Measurements from ENCODE around the gene CNKSR1.

Gene CNKSR1

DNA sequence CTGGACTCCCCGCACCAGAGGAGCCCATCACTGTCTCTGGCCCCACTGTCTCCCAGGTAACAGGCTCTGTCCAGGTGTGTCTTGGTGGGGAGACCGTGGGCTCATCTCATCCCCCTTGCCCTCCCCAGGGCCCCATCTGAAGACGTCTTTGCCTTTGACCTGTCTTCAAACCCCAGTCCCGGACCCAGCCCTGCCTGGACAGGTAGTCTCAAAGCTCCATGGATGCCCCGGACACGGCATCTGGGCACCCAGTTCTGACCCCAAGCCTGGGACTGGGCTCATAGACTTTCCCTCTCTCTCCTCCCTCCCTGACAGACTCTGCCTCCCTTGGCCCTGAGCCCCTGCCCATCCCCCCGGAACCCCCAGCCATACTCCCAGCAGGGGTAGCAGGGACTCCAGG lies 6.8 kb downstream of the CNKSR1 start:
- peaks cover 0 to 4% of the 10 kb centered on the region in 2 donors for H3K36me3 ChIP-seq (replicated peaks in 1 of 2; ENCODE audit: control insufficient read depth in 2 of 2, insufficient read depth in 2 of 2, low read length in 2 of 2)
- peak overlapping the region; percentile 38 for H3K18ac ChIP-seq (ENCODE audit: low read length)
- no peak overlapping the region for H2BK120ac ChIP-seq (ENCODE audit: low read depth, low read length)
- H3K4ac ChIP-seq (ENCODE audit: low read length) = no peak overlapping the region
- no peak overlapping the region for H3K4me2 ChIP-seq (ENCODE audit: insufficient read depth, low read length, poor library complexity, severe bottlenecking)
- H2AFZ ChIP-seq (ENCODE audit: low read length) = no peak overlapping the region
- H2AK5ac ChIP-seq (ENCODE audit: low read depth, low read length) = no peak overlapping the region
- no peak overlapping the region for H2BK12ac ChIP-seq (ENCODE audit: low read length)
- no peak overlapping the region for H3K27ac ChIP-seq (replicated peaks; ENCODE audit: low read length)
- H3K27me3 ChIP-seq (ENCODE audit: control insufficient read depth in 3 of 3, insufficient read depth in 3 of 3, low read depth in 1 of 3, low read length in 3 of 3) = no peaks in the 10 kb centered on the region
- no peak overlapping the region for H2BK5ac ChIP-seq (ENCODE audit: low read length)
- H3K9me3 ChIP-seq (replicated peaks in 1 of 2; ENCODE audit: control insufficient read depth in 2 of 2, insufficient read depth in 1 of 2, low read depth in 1 of 2, low read length in 2 of 2) = no peaks in the 10 kb centered on the region
- no CpG with 5 or more reads among the region's 7 CpGs for WGBS, 2 donors (ENCODE audit: extremely low coverage in 2 of 2, insufficient read length in 2 of 2, insufficient replicate concordance in 1 of 2)
- no peak overlapping the region for H3K14ac ChIP-seq (ENCODE audit: low read length)
- no peak overlapping the region for H3K23ac ChIP-seq (ENCODE audit: low read depth, low read length, poor library complexity)
- H3K9ac ChIP-seq (ENCODE audit: low read depth, low read length, poor library complexity) = no peak overlapping the region
- no peak overlapping the region for H4K91ac ChIP-seq (ENCODE audit: low read depth, low read length, poor library complexity)
- H2BK15ac ChIP-seq (ENCODE audit: low read length) = no peak overlapping the region
- no peaks in the 10 kb centered on the region for H3K79me1 ChIP-seq (ENCODE audit: low read depth, low read length)
- H4K8ac ChIP-seq (ENCODE audit: low read depth, low read length) = no peak overlapping the region
- H3K4me3 ChIP-seq (ENCODE audit: low read length in 2 of 2) = no peak overlapping the region
- DNase-seq (ENCODE audit: low spot score) = no peak
- no peaks in the 10 kb centered on the region for H3K4me1 ChIP-seq (ENCODE audit: control insufficient read depth in 2 of 2, insufficient read depth in 1 of 2, low read depth in 1 of 2, low read length in 2 of 2)

DNA sequence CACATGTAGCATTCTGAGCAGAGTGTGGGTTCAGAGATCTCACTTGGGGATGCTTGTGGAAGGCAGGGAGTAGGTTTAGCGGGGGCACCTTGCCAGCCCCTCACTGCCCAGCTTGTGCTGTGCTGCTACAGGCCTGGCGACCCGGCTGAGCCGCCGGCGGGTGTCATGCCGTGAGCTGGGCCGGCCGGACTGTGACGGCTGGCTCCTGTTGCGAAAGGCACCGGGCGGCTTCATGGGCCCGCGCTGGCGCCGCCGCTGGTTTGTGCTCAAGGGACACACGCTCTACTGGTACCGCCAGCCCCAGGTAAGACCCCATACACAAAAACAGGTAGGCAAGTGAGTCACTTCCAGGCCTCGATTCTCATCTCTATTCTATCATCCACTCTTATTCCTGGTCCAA lies 7.6 kb downstream of the CNKSR1 start:
- no peak overlapping the region for H2BK5ac ChIP-seq (ENCODE audit: low read length)
- no peaks in the 10 kb centered on the region for H3K9me3 ChIP-seq (replicated peaks in 1 of 2; ENCODE audit: control insufficient read depth in 2 of 2, insufficient read depth in 1 of 2, low read depth in 1 of 2, low read length in 2 of 2)
- H3K4me3 ChIP-seq (ENCODE audit: low read length in 2 of 2) = no peak overlapping the region
- no peak overlapping the region for H2AFZ ChIP-seq (ENCODE audit: low read length)
- H2BK15ac ChIP-seq (ENCODE audit: low read length) = no peak overlapping the region
- no peaks in the 10 kb centered on the region for H3K4me1 ChIP-seq (ENCODE audit: control insufficient read depth in 2 of 2, insufficient read depth in 1 of 2, low read depth in 1 of 2, low read length in 2 of 2)
- no peak for DNase-seq (ENCODE audit: low spot score)
- H3K36me3 ChIP-seq (replicated peaks in 1 of 2; ENCODE audit: control insufficient read depth in 2 of 2, insufficient read depth in 2 of 2, low read length in 2 of 2) = peaks cover 0 to 7% of the 10 kb centered on the region in 2 donors
- H3K18ac ChIP-seq (ENCODE audit: low read length) = no peak overlapping the region
- peak overlapping the region; percentile 55 for H3K23ac ChIP-seq (ENCODE audit: low read depth, low read length, poor library complexity)
- no peaks in the 10 kb centered on the region for H3K79me1 ChIP-seq (ENCODE audit: low read depth, low read length)
- H3K4ac ChIP-seq (ENCODE audit: low read length) = no peak overlapping the region
- no peak overlapping the region for H3K14ac ChIP-seq (ENCODE audit: low read length)
- no peaks in the 10 kb centered on the region for H3K27me3 ChIP-seq (ENCODE audit: control insufficient read depth in 3 of 3, insufficient read depth in 3 of 3, low read depth in 1 of 3, low read length in 3 of 3)
- no peak overlapping the region for H4K91ac ChIP-seq (ENCODE audit: low read depth, low read length, poor library complexity)
- H3K4me2 ChIP-seq (ENCODE audit: insufficient read depth, low read length, poor library complexity, severe bottlenecking) = no peak overlapping the region
- no peak overlapping the region for H2BK120ac ChIP-seq (ENCODE audit: low read depth, low read length)
- H3K9ac ChIP-seq (ENCODE audit: low read depth, low read length, poor library complexity) = no peak overlapping the region
- H4K8ac ChIP-seq (ENCODE audit: low read depth, low read length) = no peak overlapping the region
- no peak overlapping the region for H2AK5ac ChIP-seq (ENCODE audit: low read depth, low read length)
- no peak overlapping the region for H3K27ac ChIP-seq (replicated peaks; ENCODE audit: low read length)
- no peak overlapping the region for H2BK12ac ChIP-seq (ENCODE audit: low read length)
- no CpG with 5 or more reads among the region's 21 CpGs for WGBS, 2 donors (ENCODE audit: extremely low coverage in 2 of 2, insufficient read length in 2 of 2, insufficient replicate concordance in 1 of 2)

DNA sequence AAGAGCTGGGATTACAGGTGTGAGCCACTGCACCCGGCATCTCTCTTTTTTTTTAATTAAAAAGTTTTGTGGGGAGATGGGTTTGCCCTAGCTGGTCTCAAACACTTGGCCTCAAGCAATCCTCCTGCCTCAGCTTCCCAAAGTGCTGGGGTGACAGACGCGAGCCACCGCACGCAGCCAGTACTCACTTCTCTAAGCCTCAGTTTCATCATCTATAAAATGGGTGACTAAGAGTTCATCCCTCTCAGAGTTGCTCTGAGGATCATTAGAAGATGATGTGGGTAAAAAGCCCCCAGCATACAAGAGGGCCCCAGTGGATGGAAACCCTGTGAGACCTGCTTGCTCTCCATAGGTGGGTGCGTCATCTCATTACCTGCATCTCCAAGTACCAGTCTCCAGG lies 10.6 kb downstream of the CNKSR1 start:
- Histone ChIP-seq H2AK5ac (ENCODE audit: low read depth, low read length) (no peak overlapping the region), H3K4me2 (ENCODE audit: insufficient read depth, low read length, poor library complexity, severe bottlenecking) (no peak overlapping the region), H3K9ac (ENCODE audit: low read depth, low read length, poor library complexity) (no peak overlapping the region), H2AFZ (ENCODE audit: low read length) (no peak overlapping the region), H3K27ac (replicated peaks; ENCODE audit: low read length) (no peak overlapping the region), H2BK5ac (ENCODE audit: low read length) (no peak overlapping the region), H3K4me1 (ENCODE audit: control insufficient read depth in 2 of 2, insufficient read depth in 1 of 2, low read depth in 1 of 2, low read length in 2 of 2) (peaks cover 5 to 13% of the 10 kb centered on the region in 2 donors), H4K91ac (ENCODE audit: low read depth, low read length, poor library complexity) (no peak overlapping the region), H3K4me3 (ENCODE audit: low read length in 2 of 2) (no peak overlapping the region), H4K8ac (ENCODE audit: low read depth, low read length) (no peak overlapping the region), H3K4ac (ENCODE audit: low read length) (no peak overlapping the region), H2BK15ac (ENCODE audit: low read length) (no peak overlapping the region), H2BK12ac (ENCODE audit: low read length) (no peak overlapping the region), H3K23ac (ENCODE audit: low read depth, low read length, poor library complexity) (no peak overlapping the region), H3K9me3 (replicated peaks in 1 of 2; ENCODE audit: control insufficient read depth in 2 of 2, insufficient read depth in 1 of 2, low read depth in 1 of 2, low read length in 2 of 2) (no peaks in the 10 kb centered on the region), H3K27me3 (ENCODE audit: control insufficient read depth in 3 of 3, insufficient read depth in 3 of 3, low read depth in 1 of 3, low read length in 3 of 3) (no peaks in the 10 kb centered on the region), H2BK120ac (ENCODE audit: low read depth, low read length) (peak overlapping the region; percentile 31), H3K79me1 (ENCODE audit: low read depth, low read length) (no peaks in the 10 kb centered on the region), H3K18ac (ENCODE audit: low read length) (no peak overlapping the region), H3K14ac (ENCODE audit: low read length) (no peak overlapping the region), H3K36me3 (replicated peaks in 1 of 2; ENCODE audit: control insufficient read depth in 2 of 2, insufficient read depth in 2 of 2, low read length in 2 of 2) (peaks cover 0 to 7% of the 10 kb centered on the region in 2 donors)
- whole genome bisulfite sequencing, 2 donors (ENCODE audit: extremely low coverage in 2 of 2, insufficient read length in 2 of 2, insufficient replicate concordance in 1 of 2) = no CpG with 5 or more reads among the region's 6 CpGs
- DNase-seq (ENCODE audit: low spot score) = no peak

DNA sequence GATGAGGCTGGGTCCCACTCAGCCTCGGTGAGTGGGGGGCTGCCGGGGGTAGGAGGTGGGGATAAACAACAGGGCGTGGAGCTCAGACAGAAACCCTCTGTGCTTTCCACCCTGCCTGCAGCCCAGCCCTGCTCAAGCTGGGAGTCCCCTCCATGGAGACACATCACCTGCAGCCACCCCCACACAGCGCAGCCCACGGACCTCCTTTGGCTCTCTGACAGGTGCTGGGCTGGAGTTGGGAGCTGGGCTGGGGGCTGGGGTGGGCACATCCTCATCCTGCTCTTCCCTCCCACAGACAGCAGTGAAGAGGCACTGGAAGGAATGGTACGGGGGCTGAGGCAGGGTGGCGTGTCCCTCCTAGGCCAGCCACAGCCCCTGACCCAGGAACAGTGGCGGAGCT lies 11.2 kb downstream of the CNKSR1 start:
- Histone ChIP-seq H2AFZ (ENCODE audit: low read length) (no peak overlapping the region), H4K8ac (ENCODE audit: low read depth, low read length) (peak overlapping the region; percentile 17), H3K14ac (ENCODE audit: low read length) (no peak overlapping the region), H3K79me1 (ENCODE audit: low read depth, low read length) (no peaks in the 10 kb centered on the region), H2BK15ac (ENCODE audit: low read length) (no peak overlapping the region), H3K23ac (ENCODE audit: low read depth, low read length, poor library complexity) (no peak overlapping the region), H3K4ac (ENCODE audit: low read length) (no peak overlapping the region), H3K4me1 (ENCODE audit: control insufficient read depth in 2 of 2, insufficient read depth in 1 of 2, low read depth in 1 of 2, low read length in 2 of 2) (peaks cover 5 to 13% of the 10 kb centered on the region in 2 donors), H3K4me2 (ENCODE audit: insufficient read depth, low read length, poor library complexity, severe bottlenecking) (no peak overlapping the region), H2BK5ac (ENCODE audit: low read length) (no peak overlapping the region), H3K9me3 (replicated peaks in 1 of 2; ENCODE audit: control insufficient read depth in 2 of 2, insufficient read depth in 1 of 2, low read depth in 1 of 2, low read length in 2 of 2) (no peaks in the 10 kb centered on the region), H3K4me3 (ENCODE audit: low read length in 2 of 2) (no peak overlapping the region), H2AK5ac (ENCODE audit: low read depth, low read length) (no peak overlapping the region), H3K27ac (replicated peaks; ENCODE audit: low read length) (no peak overlapping the region), H3K27me3 (ENCODE audit: control insufficient read depth in 3 of 3, insufficient read depth in 3 of 3, low read depth in 1 of 3, low read length in 3 of 3) (no peaks in the 10 kb centered on the region), H2BK120ac (ENCODE audit: low read depth, low read length) (peak overlapping the region; percentile 31), H3K9ac (ENCODE audit: low read depth, low read length, poor library complexity) (peak overlapping the region; percentile 44), H3K18ac (ENCODE audit: low read length) (peak overlapping the region; percentile 25), H3K36me3 (replicated peaks in 1 of 2; ENCODE audit: control insufficient read depth in 2 of 2, insufficient read depth in 2 of 2, low read length in 2 of 2) (peaks cover 0 to 7% of the 10 kb centered on the region in 2 donors), H2BK12ac (ENCODE audit: low read length) (no peak overlapping the region), H4K91ac (ENCODE audit: low read depth, low read length, poor library complexity) (no peak overlapping the region)
- no CpG with 5 or more reads among the region's 8 CpGs for WGBS, 2 donors (ENCODE audit: extremely low coverage in 2 of 2, insufficient read length in 2 of 2, insufficient replicate concordance in 1 of 2)
- DNase-seq (ENCODE audit: low spot score) = no peak
